ENCODE results near the gene SPG7.

- TF ChIP-seq CTCF (IDR thresholded peaks at IDR 0.05), result no peak
- TF ChIP-seq POLR2A (IDR thresholded peaks at IDR 0.05), result no peak
These were observed 31.8 kb upstream of the SPG7 start for GRCh38 chr16:89476379-89476778.

Measured in heart left ventricle (tissue), 13 donors.